HG03159 (cell line): ENCODE measurements around the gene SPATA12.

Source experiments
- ATAC-seq: cut with Tn5 transposase; IDR thresholded peaks from one replicate; pipeline ENCODE4 v1.9.1; 2021; ENCODE audit warnings: mild to moderate bottlenecking, moderate library complexity; ENCODE audit not compliant: unreplicated experiment

SPATA12 gene, protein sequence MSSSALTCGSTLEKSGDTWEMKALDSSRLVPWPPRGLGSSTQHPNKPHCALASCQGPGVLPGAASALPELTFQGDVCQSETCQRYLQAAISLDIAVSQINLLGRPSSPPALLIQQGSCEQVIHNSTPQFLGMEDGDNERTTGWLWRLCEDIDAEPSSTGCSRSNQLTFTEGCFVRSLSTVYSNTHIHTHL

GRCh38 chr3:57060089-57060821 lies at the start of gene SPATA12:
SPATA12 (plus strand) TSS chr3:57060664; CDS start chr3:57073695, 13,031 bp downstream.
- no peak for ATAC-seq

GRCh38 chr3:57011022-57011421 lies 49.4 kb upstream of the SPATA12 start:
- no peak for ATAC-seq

- ATAC-seq, result no peak
Measured at GRCh38 chr3:57012847-57013246, 47.6 kb upstream of the SPATA12 start.

- no peak for ATAC-seq
Measured at GRCh38 chr3:57015350-57015729, 45.1 kb upstream of the SPATA12 start.

GRCh38 chr3:57015912-57016311 lies 44.6 kb upstream of the SPATA12 start:
- no peak for ATAC-seq

DNA sequence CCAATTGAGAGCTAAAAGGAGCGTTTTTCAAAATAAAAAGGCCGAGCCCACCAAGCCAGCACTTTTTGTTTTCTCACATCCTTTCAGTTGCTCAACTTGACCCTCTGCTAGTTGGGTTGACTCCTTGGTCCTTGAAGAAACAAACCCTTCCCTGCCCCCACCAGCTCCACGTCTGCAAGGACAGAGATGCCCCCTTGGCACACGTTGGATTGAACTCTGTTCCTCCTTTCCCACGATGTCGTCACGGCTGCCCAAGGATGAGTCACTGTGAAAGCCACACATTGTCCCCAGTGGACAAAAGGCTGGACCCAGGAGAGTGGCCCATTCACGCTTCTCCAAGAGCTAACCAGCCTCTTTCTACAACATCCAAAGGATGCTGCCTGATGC lies 43.0 kb upstream of the SPATA12 start:
- no peak for ATAC-seq

- ATAC-seq, result no peak
Measured at GRCh38 chr3:57018246-57018645, 42.2 kb upstream of the SPATA12 start.

DNA sequence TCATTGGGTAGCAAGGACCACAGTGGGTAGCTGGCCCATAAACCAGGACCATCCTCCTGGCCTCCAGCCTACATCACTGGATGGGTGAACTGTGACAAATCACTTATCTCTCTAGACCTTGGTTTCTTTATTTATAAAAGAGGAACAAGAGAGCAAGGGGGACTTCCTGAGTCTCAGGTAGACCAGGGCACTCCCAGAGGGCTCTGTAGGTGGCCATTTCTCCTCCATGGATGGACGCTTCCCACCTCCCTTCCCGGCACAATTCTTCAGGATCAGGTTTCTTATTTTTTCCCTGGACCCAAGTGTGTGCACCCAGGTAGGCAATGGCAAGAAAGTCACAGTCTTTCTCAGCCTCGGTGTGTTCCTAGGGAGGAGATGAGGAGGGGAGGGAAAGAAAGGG lies 41.4 kb upstream of the SPATA12 start:
- ATAC-seq, result no peak

- ATAC-seq, result no peak
Measured at GRCh38 chr3:57025237-57025636, 35.2 kb upstream of the SPATA12 start.

GRCh38 chr3:57026944-57027343 lies 33.5 kb upstream of the SPATA12 start:
- ATAC-seq, result no peak

DNA sequence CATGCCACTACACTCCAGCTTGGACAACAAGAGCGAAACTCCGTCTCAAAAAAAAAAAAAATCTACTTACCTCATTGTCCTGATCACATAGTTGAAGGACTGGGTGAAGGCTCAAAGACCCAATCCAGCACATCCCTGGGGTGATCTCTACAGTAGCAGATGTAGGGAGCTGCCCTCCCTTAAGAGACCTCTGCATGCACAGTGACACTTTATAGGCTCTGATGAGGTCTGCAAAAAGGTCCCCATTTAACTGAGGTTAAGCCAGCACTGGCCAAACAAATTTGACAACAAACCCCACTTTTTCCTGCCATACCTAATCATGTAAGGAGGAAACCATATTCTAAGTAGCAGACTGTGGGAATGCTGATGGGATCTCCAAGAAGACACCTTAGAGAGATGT lies 31.1 kb upstream of the SPATA12 start:
- ATAC-seq, result no peak

- no peak for ATAC-seq
Measured at GRCh38 chr3:57029924-57030323, 30.5 kb upstream of the SPATA12 start.

GRCh38 chr3:57030721-57031120 lies 29.7 kb upstream of the SPATA12 start:
- no peak for ATAC-seq

GRCh38 chr3:57031631-57032541 lies 28.6 kb upstream of the SPATA12 start:
- ATAC-seq, result no peak

DNA sequence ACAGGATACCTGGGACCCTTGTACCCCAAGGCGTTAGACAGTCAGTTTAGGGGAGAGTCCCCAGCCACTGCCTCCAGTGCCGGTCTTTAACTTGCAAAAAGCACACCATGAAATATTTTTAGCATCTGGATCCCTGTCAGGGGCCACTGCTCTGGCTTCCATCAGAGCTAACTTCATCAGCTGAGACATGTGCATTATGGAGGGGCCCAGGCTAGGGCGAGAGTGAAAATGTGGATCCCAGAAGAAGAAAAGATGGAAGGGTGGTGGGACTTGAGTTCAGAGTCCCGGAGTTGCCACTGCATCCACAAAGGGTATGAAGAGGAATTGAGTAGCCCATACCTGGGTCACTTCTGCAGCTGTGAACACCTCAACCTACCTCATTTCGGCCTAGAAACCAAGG lies 23.5 kb upstream of the SPATA12 start:
- ATAC-seq, result no peak

DNA sequence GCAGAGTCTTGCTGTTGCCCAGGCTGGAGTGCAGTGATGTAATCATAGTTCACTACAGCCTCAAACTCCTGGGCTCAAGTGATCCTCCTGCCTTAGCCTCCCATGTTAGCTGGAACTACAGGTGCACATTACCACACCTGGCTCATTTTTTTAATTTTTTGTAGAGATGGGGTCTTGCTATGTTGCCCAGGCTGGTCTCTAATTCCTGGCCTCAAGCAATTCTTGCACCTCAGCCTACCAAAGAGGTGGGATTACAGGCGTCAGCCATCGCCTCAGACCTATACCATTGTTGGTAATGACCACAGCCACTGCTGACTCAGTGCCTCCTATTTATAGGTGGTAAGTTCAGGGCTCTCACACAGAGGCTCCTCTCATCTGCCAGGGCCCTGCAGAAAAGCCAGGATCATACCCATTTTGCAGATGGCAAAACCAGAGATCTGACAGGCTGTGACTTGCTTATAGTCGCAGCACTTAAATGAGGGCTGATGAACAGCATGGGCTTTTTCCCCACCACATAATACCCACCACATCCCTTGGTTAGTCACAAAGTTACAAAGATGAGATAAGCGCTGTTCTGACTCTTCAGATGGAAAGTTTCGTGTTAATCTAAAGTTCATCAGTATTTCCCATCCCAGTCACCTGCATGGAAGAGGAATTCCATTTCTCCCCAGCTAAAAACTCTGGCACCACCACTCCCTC lies 21.8 kb upstream of the SPATA12 start:
- ATAC-seq, result no peak

DNA sequence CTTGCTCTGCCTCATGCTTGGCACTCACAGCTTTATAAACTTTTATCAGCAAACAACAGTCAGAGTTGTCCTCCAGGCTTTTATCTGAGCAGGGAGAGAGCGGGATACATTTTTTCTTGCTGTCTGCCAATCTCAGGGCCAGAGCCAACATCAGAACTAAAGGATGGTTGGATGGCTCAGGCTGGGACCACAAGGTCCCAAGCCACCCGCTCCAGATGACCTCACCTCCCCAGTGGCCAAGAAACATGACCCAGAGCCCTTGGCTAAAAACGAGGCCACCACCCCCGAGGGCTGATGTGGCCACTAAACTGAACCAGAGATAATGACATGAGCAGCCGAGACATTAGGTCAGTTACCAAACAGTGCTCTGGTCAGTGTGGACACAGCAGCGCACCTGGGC lies 18.8 kb upstream of the SPATA12 start:
- no peak for ATAC-seq

DNA sequence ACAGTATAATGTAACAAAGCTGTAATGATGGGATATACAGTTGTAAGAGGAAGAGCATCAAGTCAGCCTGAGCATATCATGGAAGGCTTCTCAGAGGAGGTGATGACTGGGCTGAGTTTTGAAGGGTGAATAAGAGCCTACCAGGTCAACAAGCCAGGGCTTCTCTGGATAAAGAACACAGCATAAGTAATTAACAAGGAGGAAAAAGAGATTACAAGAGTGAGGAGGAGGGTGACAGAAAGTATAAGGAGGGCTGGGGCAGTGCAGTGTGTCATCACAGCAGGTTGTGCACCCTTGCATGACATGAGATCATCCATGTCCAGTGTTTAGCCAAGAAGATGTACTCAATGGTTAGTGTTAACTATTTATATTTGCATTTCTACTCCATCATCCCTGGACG lies 16.9 kb upstream of the SPATA12 start:
- no peak for ATAC-seq

GRCh38 chr3:57046101-57046765 lies 14.2 kb upstream of the SPATA12 start:
- ATAC-seq, result no peak

DNA sequence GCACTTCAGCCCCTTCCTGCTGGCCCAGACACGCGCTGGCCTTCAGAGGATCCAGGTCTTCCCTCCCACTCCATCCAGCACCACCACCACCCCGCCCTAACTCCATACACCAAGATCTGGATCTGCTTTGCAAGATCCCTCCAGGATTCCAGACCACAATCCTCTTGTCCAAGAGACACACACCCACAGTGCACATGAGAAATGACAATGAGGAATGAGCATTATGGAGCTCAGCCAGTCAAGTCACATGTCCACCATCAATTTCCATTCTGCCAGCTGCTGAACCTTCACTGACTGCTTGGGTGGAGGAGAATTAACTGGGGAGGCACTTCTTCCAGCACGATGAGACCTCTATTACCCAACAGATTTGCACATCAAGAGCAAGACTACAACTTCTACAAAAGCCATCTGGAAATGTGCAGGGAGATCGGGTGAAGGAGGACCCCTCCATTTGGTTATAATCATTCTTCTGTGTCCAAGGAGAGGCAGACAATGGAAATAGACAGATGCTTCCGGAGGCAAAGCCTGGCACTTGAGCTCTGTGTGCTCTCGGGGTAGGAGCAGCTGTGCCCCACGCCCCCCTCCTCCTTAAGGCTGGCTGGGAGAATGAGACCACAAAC lies 12.3 kb upstream of the SPATA12 start:
- no peak for ATAC-seq
